Spleen (tissue), 11 donors: ENCODE data around the gene ERC2. TPM values are rescaled to one million over a fixed set of nuclear protein-coding genes. Genes with fewer than 3 reads are reported as not detected.
A peak's percentile ranks its signal among the peaks of the same experiment; 100 is the strongest.

Source experiments
- DNase-seq: peaks from one replicate; pipeline ENCODE4 v3.0.0-alpha.2; 2020
- H3K27ac ChIP-seq, 8 donors: fragments of 200-600 bp; sonication (generic) in 7 of 8; 1 replicate in 4 of 8; 2 replicates in 4 of 8; pipeline versions ENCODE4 v1.5.0 to v1.8.0; 2016 to 2021; ENCODE audit warnings: inconsistent platforms in 4 of 8, mild to moderate bottlenecking in 4 of 8, moderate library complexity in 1 of 8
- H3K27me3 ChIP-seq, 7 donors: fragments of 200-600 bp; sonication (generic) in 6 of 7; replicated peaks in 1 of 7; 1 replicate in 4 of 7; 2 replicates in 3 of 7; pipeline versions ENCODE4 v1.5.0 to v1.8.0; 2016 to 2021; ENCODE audit warnings: inconsistent platforms in 3 of 7, mild to moderate bottlenecking in 1 of 7
- H3K36me3 ChIP-seq, 6 donors: fragments of 200-600 bp; sonication (generic) in 5 of 6; 1 replicate in 4 of 6; 2 replicates in 2 of 6; pipeline versions ENCODE4 v1.5.0 to v1.8.0; 2016 to 2021; ENCODE audit warnings: inconsistent platforms in 2 of 6
- H3K4me1 ChIP-seq, 6 donors: fragments of 200-600 bp; sonication (generic) in 5 of 6; 1 replicate in 3 of 6; 2 replicates in 3 of 6; pipeline versions ENCODE4 v1.5.0 to v1.8.0; 2016 to 2021; ENCODE audit warnings: inconsistent platforms in 3 of 6
- H3K4me3 ChIP-seq, 8 donors: fragments of 200-600 bp; sonication (generic) in 7 of 8; 1 replicate in 4 of 8; 2 replicates in 4 of 8; pipeline versions ENCODE4 v1.5.0 to v1.8.0; 2016 to 2021; ENCODE audit warnings: inconsistent platforms in 4 of 8, mild to moderate bottlenecking in 4 of 8, moderate library complexity in 2 of 8
- H3K9me3 ChIP-seq, 8 donors: fragments of 200-600 bp; sonication (generic) in 7 of 8; 1 replicate in 4 of 8; 2 replicates in 4 of 8; pipeline versions ENCODE4 v1.5.0 to v1.8.0; 2016 to 2021; ENCODE audit warnings: inconsistent platforms in 4 of 8
- CTCF ChIP-seq, 11 experiments: fragments of 200-600 bp in 7 of 11; fragments of 450-650 bp in 4 of 11; sonication (generic) in 4 of 11; IDR thresholded peaks in 8 of 11; conservative IDR thresholded peaks in 3 of 11; 1 replicate in 7 of 11; 2 replicates in 4 of 11; pipeline versions ENCODE4 v1.4.0 to v1.8.0; 2016 to 2021; ENCODE audit warnings: antibody characterized with exemption in 11 of 11, inconsistent platforms in 4 of 11, mild to moderate bottlenecking in 1 of 11
- POLR2A ChIP-seq, 3 donors: fragments of 450-650 bp; IDR thresholded peaks; one replicate each; pipeline ENCODE4 v1.5.1; 2017; ENCODE audit warnings: antibody characterized with exemption in 3 of 3, mild to moderate bottlenecking in 1 of 3
- POLR2AphosphoS5 ChIP-seq, 3 donors: sonication (generic); formaldehyde crosslinking; IDR thresholded peaks; one replicate each; pipeline ENCODE4 v1.5.1; 2017; ENCODE audit warnings: antibody characterized with exemption in 3 of 3
- WGBS, 5 donors: extraction: QIAGEN DNeasy Blood & Tissue Kit in 3 of 5; methylation state at CpG; one replicate each; pipeline versions ENCODE4 v1.1.5 to v1.1.7; 2013 to 2018; 5-methylcytosine and 5-hydroxymethylcytosine counted together
- intact Hi-C: fragments of 100-400 bp; cut with DNase I; formaldehyde crosslinking; loops from one replicate; pipeline ENCODE4 v1.15.0; 2023; ENCODE audit warnings: low total_unique reads
- polyA plus RNA-seq, 3 donors: library from polyadenylated mRNA; stranded (reverse); fragments of 200-250 nt; gene quantifications; one replicate each; pipeline ENCODE4 v1.2.1, GENCODE V29; 2013
- total RNA-seq, 7 donors: library from RNA; depleted of rRNA in 3 of 7; stranded (reverse); fragments of >200 nt in 3 of 7; fragmentation: NEBNext Ultra II Directional in 4 of 7; extraction: Animal tissue kit (Norgen Biotek cat#: 25700) in 4 of 7; gene quantifications; one replicate each; pipeline versions ENCODE4 v1.1.0 to v1.2.1, GENCODE V29; 2016 to 2021
- donor health status: healthy with polysubstance abuse.
- donor health status: DM: no; HTN: no; CAD: no; lungs with moderate emphysema.
- donor health status: DM: no; HTN: no; CAD: no.
- donor health status: Bipolar disorder and iron deficiency.
- donor health status: healthy.
- donor health status: DM: no; HTN: no; CAD: no.
- donor health status: DM: yes; HTN: yes; CAD: no.

The ERC2 gene
- total and polyA plus RNA-seq, 10 donors = 0.04 to 4.9 (median 0.39) TPM

GRCh38 chr3:55910543-55910942, 557.7 kb downstream of the ERC2 start:
- DNase-seq = no peak
- Histone ChIP-seq H3K4me3 (no peak overlapping the region), H3K36me3 (no peaks in the 10 kb centered on the region), H3K4me1 (peaks cover 0 to 7% (median 0%) of the 10 kb centered on the region in 6 donors), H3K27me3 (no peaks in the 10 kb centered on the region), H3K27ac (no peak overlapping the region), H3K9me3 (no peaks in the 10 kb centered on the region)
- intact Hi-C loops = no loop called here
- WGBS, 5 donors = 70 to 91% (median 78%) methylated on average over 1 of the region's 1 CpG
- TF ChIP-seq POLR2AphosphoS5 (IDR thresholded peaks at IDR 0.05) (no peak), CTCF (IDR thresholded peaks at IDR 0.05 in 8 of 11, conservative IDR thresholded peaks at IDR 0.05 in 3 of 11) (no peak), POLR2A (IDR thresholded peaks at IDR 0.05) (no peak)

DNA sequence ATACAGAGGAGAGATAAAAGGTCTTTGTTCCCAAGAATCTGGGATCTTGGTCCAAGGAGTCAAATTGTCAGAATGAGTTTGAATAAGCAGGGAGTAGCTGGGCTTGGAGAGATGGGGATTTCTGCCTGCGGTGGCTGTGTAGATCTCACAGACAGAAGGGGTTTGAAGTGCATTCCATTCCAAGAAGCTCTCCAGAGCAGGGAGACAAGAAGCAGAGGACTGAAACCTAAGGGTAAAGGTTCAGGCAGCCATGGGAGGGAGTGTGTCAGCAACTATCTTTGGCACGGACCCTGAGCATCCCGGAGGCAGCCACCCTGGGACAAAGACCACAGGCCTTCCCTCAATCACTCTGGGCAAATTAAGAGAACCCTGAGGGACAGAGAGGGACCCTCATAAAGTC, 558.9 kb downstream of the ERC2 start:
- Histone ChIP-seq H3K9me3 (no peaks in the 10 kb centered on the region), H3K27ac (no peak overlapping the region), H3K4me1 (peaks cover 0 to 7% (median 0%) of the 10 kb centered on the region in 6 donors), H3K4me3 (no peak overlapping the region), H3K27me3 (no peaks in the 10 kb centered on the region), H3K36me3 (no peaks in the 10 kb centered on the region)
- no peak for DNase-seq
- TF ChIP-seq POLR2AphosphoS5 (IDR thresholded peaks at IDR 0.05) (no peak), CTCF (IDR thresholded peaks at IDR 0.05 in 8 of 11, conservative IDR thresholded peaks at IDR 0.05 in 3 of 11) (no peak), POLR2A (IDR thresholded peaks at IDR 0.05) (no peak)
- intact Hi-C loops = no loop called here
- 86 to 90% (median 90%) methylated on average over 3 of the region's 3 CpGs for WGBS, 5 donors

DNA sequence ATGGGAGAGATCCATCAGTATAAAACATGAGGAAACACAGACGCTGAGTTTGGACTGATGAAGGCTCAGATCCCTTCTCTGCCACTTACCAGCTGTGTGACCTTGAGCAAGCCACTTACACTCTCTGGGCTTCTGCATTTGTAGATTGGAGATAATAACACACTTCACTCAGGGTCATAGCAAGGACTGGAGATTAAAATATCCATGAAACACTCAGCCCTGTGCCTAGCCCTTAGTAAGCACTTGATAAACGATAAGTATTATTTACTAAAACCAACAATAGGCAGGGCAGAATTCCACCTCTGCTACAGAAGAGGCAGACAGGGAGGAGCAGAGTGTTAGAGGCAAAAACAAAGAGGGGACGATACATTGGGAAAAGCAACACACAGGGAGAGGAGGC, 560.7 kb downstream of the ERC2 start:
- no peaks in the 10 kb centered on the region for H3K9me3 ChIP-seq
- peaks cover 0 to 7% (median 0%) of the 10 kb centered on the region in 6 donors for H3K4me1 ChIP-seq
- no peak for TF ChIP-seq CTCF (IDR thresholded peaks at IDR 0.05 in 8 of 11, conservative IDR thresholded peaks at IDR 0.05 in 3 of 11)
- no peak for TF ChIP-seq POLR2A (IDR thresholded peaks at IDR 0.05)
- TF ChIP-seq POLR2AphosphoS5 (IDR thresholded peaks at IDR 0.05) = no peak
- no peaks in the 10 kb centered on the region for H3K36me3 ChIP-seq
- 64 to 73% (median 72%) methylated on average over 3 of the region's 3 CpGs for WGBS, 5 donors
- intact Hi-C loops = no loop called here
- no peak overlapping the region for H3K4me3 ChIP-seq
- H3K27ac ChIP-seq = peak overlapping the region in 7 of 8 donors; percentile 48 to 83 (median 67)
- no peaks in the 10 kb centered on the region for H3K27me3 ChIP-seq
- no peak for DNase-seq

DNA sequence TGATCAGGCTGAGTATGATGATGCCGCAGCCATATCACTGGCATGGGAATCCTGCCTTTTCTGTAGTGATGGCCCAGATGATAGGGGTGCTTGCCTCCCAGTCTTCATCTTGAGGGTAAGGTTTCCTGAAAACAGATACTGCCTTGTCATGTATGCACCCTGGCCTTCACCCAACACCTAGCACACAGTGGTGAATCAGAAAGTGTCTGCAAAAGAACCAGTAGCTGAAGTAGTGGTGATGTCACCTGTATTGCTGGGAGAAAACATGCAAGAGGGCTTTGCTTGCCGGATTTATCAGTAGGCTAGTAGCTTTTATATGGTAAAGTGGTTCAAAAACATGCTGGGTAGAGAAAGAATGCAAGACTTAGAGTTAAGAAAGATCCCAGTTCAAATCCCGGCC, 561.4 kb downstream of the ERC2 start:
- intact Hi-C loops = no loop called here
- no peak for DNase-seq
- no peaks in the 10 kb centered on the region for H3K27me3 ChIP-seq
- no peaks in the 10 kb centered on the region for H3K9me3 ChIP-seq
- no peak overlapping the region for H3K4me3 ChIP-seq
- WGBS, 5 donors = 85 to 97% (median 92%) methylated on average over 3 of the region's 3 CpGs
- peaks cover 0 to 7% (median 0%) of the 10 kb centered on the region in 6 donors for H3K4me1 ChIP-seq
- no peaks in the 10 kb centered on the region for H3K36me3 ChIP-seq
- H3K27ac ChIP-seq = peak overlapping the region in 4 of 8 donors; percentile 66 to 83 (median 72)
- TF ChIP-seq POLR2A (IDR thresholded peaks at IDR 0.05) (no peak), CTCF (IDR thresholded peaks at IDR 0.05 in 8 of 11, conservative IDR thresholded peaks at IDR 0.05 in 3 of 11) (no peak), POLR2AphosphoS5 (IDR thresholded peaks at IDR 0.05) (no peak)
